Measurements from ENCODE around the gene MAGI1.

GRCh38 chr3:65401359-65402305, 637.1 kb downstream of the MAGI1 start:
- no peak for TF ChIP-seq CTCF (IDR thresholded peaks at IDR 0.05)
- no peak for TF ChIP-seq POLR2A (IDR thresholded peaks at IDR 0.05)
